ENCODE results near the gene CFAP43.
"Not testable (repeated sequence)": the region's sequence is repeated elsewhere in the genome, so short reads cannot be mapped to it uniquely, and the experiment has no call there.

The CFAP43 gene

GRCh38 chr10:104223304-104223703, 8.9 kb downstream of the CFAP43 start:
- DNase-seq, result no peak

GRCh38 chr10:104220522-104220921, 11.6 kb downstream of the CFAP43 start:
- no peak for DNase-seq

- DNase-seq, result no peak
Measured at GRCh38 chr10:104218751-104219150, 13.4 kb downstream of the CFAP43 start.

GRCh38 chr10:104216631-104217030, 15.5 kb downstream of the CFAP43 start:
- no peak for DNase-seq

- no peak for DNase-seq
Measured at GRCh38 chr10:104209575-104210198, 22.5 kb downstream of the CFAP43 start.

- no peak for DNase-seq
Measured at GRCh38 chr10:104208730-104209129, 23.4 kb downstream of the CFAP43 start.

GRCh38 chr10:104202231-104202630, 29.9 kb downstream of the CFAP43 start:
- DNase-seq, result no peak

GRCh38 chr10:104201636-104202035, 30.5 kb downstream of the CFAP43 start:
- no peak for DNase-seq

GRCh38 chr10:104199567-104199966, 32.6 kb downstream of the CFAP43 start:
- DNase-seq, result no peak

- no peak for DNase-seq
Measured at GRCh38 chr10:104197364-104197763, 34.8 kb downstream of the CFAP43 start.

- no peak for DNase-seq
Measured at GRCh38 chr10:104195706-104196105, 36.5 kb downstream of the CFAP43 start.

- no peak for DNase-seq
Measured at GRCh38 chr10:104193787-104194186, 38.4 kb downstream of the CFAP43 start.

- DNase-seq, result no peak
Measured at GRCh38 chr10:104190695-104191094, 41.5 kb downstream of the CFAP43 start.

GRCh38 chr10:104183682-104184081, 48.5 kb downstream of the CFAP43 start:
- no peak for DNase-seq

GRCh38 chr10:104174136-104174535, 58.0 kb downstream of the CFAP43 start:
- not testable (repeated sequence) for DNase-seq

GRCh38 chr10:104170610-104171254, 61.4 kb downstream of the CFAP43 start:
- DNase-seq, result no peak

GRCh38 chr10:104155591-104155990, 76.6 kb downstream of the CFAP43 start:
- no peak for DNase-seq

- no peak for DNase-seq
Measured at GRCh38 chr10:104151737-104152136, 80.4 kb downstream of the CFAP43 start.

- DNase-seq, result no peak
Measured at GRCh38 chr10:104150139-104150538, 82.0 kb downstream of the CFAP43 start.

- no peak for DNase-seq
Measured at GRCh38 chr10:104146882-104147281, 85.3 kb downstream of the CFAP43 start.

- no peak for DNase-seq
Measured at GRCh38 chr10:104144931-104145330, 87.2 kb downstream of the CFAP43 start.

- DNase-seq, result no peak
Measured at GRCh38 chr10:104143829-104144228, 88.3 kb downstream of the CFAP43 start.

- no peak for DNase-seq
Measured at GRCh38 chr10:104142081-104142480, 90.1 kb downstream of the CFAP43 start.

GRCh38 chr10:104139221-104139620, 92.9 kb downstream of the CFAP43 start:
- DNase-seq, result no peak

- DNase-seq, result no peak
Measured at GRCh38 chr10:104138131-104138530, 94.0 kb downstream of the CFAP43 start.
